MM.1S (cell line): ENCODE data around the gene SERPINA12.

Experiments
- EZH2 ChIP-seq: fragments of 300-600 bp; sonication (generic); optimal IDR thresholded peaks from 2 replicates; pipeline ENCODE3; 2017; ENCODE audit warnings: low read depth, mild to moderate bottlenecking, antibody characterized with exemption, low read length, mixed read lengths
- EZH2phosphoT487 ChIP-seq: fragments of 300-600 bp; sonication (generic); IDR thresholded peaks from 2 replicates; pipeline ENCODE4 v1.6.1; 2018; ENCODE audit warnings: antibody characterized with exemption, low read length
- TF ChIP-seq, protein P1 (sequence below): fragments of 300-600 bp; sonication (generic); IDR thresholded peaks from 2 replicates; pipeline ENCODE4 v1.5.1; 2016; ENCODE audit warnings: antibody characterized with exemption, low read length, mixed read lengths

GRCh38 chr14:94535506-94535905 lies 26.2 kb upstream of the SERPINA12 start:
- TF ChIP-seq, protein P1, sequence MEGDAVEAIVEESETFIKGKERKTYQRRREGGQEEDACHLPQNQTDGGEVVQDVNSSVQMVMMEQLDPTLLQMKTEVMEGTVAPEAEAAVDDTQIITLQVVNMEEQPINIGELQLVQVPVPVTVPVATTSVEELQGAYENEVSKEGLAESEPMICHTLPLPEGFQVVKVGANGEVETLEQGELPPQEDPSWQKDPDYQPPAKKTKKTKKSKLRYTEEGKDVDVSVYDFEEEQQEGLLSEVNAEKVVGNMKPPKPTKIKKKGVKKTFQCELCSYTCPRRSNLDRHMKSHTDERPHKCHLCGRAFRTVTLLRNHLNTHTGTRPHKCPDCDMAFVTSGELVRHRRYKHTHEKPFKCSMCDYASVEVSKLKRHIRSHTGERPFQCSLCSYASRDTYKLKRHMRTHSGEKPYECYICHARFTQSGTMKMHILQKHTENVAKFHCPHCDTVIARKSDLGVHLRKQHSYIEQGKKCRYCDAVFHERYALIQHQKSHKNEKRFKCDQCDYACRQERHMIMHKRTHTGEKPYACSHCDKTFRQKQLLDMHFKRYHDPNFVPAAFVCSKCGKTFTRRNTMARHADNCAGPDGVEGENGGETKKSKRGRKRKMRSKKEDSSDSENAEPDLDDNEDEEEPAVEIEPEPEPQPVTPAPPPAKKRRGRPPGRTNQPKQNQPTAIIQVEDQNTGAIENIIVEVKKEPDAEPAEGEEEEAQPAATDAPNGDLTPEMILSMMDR: no peak
- no peak for TF ChIP-seq EZH2
- TF ChIP-seq EZH2phosphoT487: no peak
